ENCODE data around the gene RAB22A.

The RAB22A gene

GRCh38 chr20:58405504-58406291, 96.2 kb downstream of the RAB22A start:
- ATAC-seq (ENCODE audit: insufficient read depth, low read depth), result no peak
- no peaks in the 10 kb centered on the region for H3K4me1 ChIP-seq (ENCODE audit: insufficient read depth, low read length)
- no peaks in the 10 kb centered on the region for H3K9me3 ChIP-seq (ENCODE audit: insufficient read depth, low read length, severe bottlenecking)
- H3K4me2 ChIP-seq (ENCODE audit: insufficient read depth, low read length), result no peak overlapping the region
- no peak for TF ChIP-seq CTCF (IDR thresholded peaks at IDR 0.05; ENCODE audit: borderline replicate concordance, extremely low read depth, low read length, poor library complexity, severe bottlenecking)
- no peak for TF ChIP-seq EZH2 (IDR thresholded peaks at IDR 0.05; ENCODE audit: borderline replicate concordance, low read depth, low read length, severe bottlenecking)
- no peak overlapping the region for H3K4me3 ChIP-seq (ENCODE audit: low read depth in 1 of 2, low read length in 2 of 2)
- no peak overlapping the region for H2AFZ ChIP-seq (ENCODE audit: low read depth, low read length)
- no peak overlapping the region for H3K27ac ChIP-seq (ENCODE audit: low read length)
- H3K36me3 ChIP-seq (ENCODE audit: insufficient read depth, low read length), result peaks cover 15% of the 10 kb centered on the region; the same call in 1 of the 2 replicates
- H3K27me3 ChIP-seq (ENCODE audit: insufficient read depth, low read length, poor library complexity), result no peaks in the 10 kb centered on the region
- DNase-seq, result no peak
- H4K20me1 ChIP-seq (ENCODE audit: insufficient read depth, low read length), result peaks cover 79% of the 10 kb centered on the region
- H3K9ac ChIP-seq (ENCODE audit: low read depth, low read length), result no peak overlapping the region
- H3K79me2 ChIP-seq (ENCODE audit: insufficient read depth, low read length), result peaks cover 100% of the 10 kb centered on the region

GRCh38 chr20:58406422-58407001, 97.0 kb downstream of the RAB22A start:
- H3K4me3 ChIP-seq (ENCODE audit: low read depth in 1 of 2, low read length in 2 of 2), result no peak overlapping the region
- peaks cover 18% of the 10 kb centered on the region; the same call in 1 of the 2 replicates for H3K36me3 ChIP-seq (ENCODE audit: insufficient read depth, low read length)
- H4K20me1 ChIP-seq (ENCODE audit: insufficient read depth, low read length), result peaks cover 75% of the 10 kb centered on the region
- H2AFZ ChIP-seq (ENCODE audit: low read depth, low read length), result no peak overlapping the region
- H3K9me3 ChIP-seq (ENCODE audit: insufficient read depth, low read length, severe bottlenecking), result no peaks in the 10 kb centered on the region
- H3K79me2 ChIP-seq (ENCODE audit: insufficient read depth, low read length), result peaks cover 100% of the 10 kb centered on the region
- H3K27me3 ChIP-seq (ENCODE audit: insufficient read depth, low read length, poor library complexity), result no peaks in the 10 kb centered on the region
- no peaks in the 10 kb centered on the region for H3K4me1 ChIP-seq (ENCODE audit: insufficient read depth, low read length)
- DNase-seq, result no peak
- H3K27ac ChIP-seq (ENCODE audit: low read length), result no peak overlapping the region
- TF ChIP-seq EZH2 (IDR thresholded peaks at IDR 0.05; ENCODE audit: borderline replicate concordance, low read depth, low read length, severe bottlenecking) (no peak), CTCF (IDR thresholded peaks at IDR 0.05; ENCODE audit: borderline replicate concordance, extremely low read depth, low read length, poor library complexity, severe bottlenecking) (no peak)
- no peak overlapping the region for H3K4me2 ChIP-seq (ENCODE audit: insufficient read depth, low read length)
- ATAC-seq (ENCODE audit: insufficient read depth, low read depth), result no peak
- H3K9ac ChIP-seq (ENCODE audit: low read depth, low read length), result no peak overlapping the region

GRCh38 chr20:58407201-58407873, 97.8 kb downstream of the RAB22A start:
- H3K4me2 ChIP-seq (ENCODE audit: insufficient read depth, low read length), result no peak overlapping the region
- H3K4me1 ChIP-seq (ENCODE audit: insufficient read depth, low read length), result no peaks in the 10 kb centered on the region
- H4K20me1 ChIP-seq (ENCODE audit: insufficient read depth, low read length), result peaks cover 68% of the 10 kb centered on the region
- peaks cover 100% of the 10 kb centered on the region for H3K79me2 ChIP-seq (ENCODE audit: insufficient read depth, low read length)
- peaks cover 18% of the 10 kb centered on the region; the same call in 1 of the 2 replicates for H3K36me3 ChIP-seq (ENCODE audit: insufficient read depth, low read length)
- H3K9ac ChIP-seq (ENCODE audit: low read depth, low read length), result no peak overlapping the region
- TF ChIP-seq CTCF (IDR thresholded peaks at IDR 0.05; ENCODE audit: borderline replicate concordance, extremely low read depth, low read length, poor library complexity, severe bottlenecking), result no peak
- TF ChIP-seq EZH2 (IDR thresholded peaks at IDR 0.05; ENCODE audit: borderline replicate concordance, low read depth, low read length, severe bottlenecking), result no peak
- no peak overlapping the region for H2AFZ ChIP-seq (ENCODE audit: low read depth, low read length)
- no peaks in the 10 kb centered on the region for H3K27me3 ChIP-seq (ENCODE audit: insufficient read depth, low read length, poor library complexity)
- no peak for DNase-seq
- H3K4me3 ChIP-seq (ENCODE audit: low read depth in 1 of 2, low read length in 2 of 2), result no peak overlapping the region
- peaks cover 3% of the 10 kb centered on the region for H3K9me3 ChIP-seq (ENCODE audit: insufficient read depth, low read length, severe bottlenecking)
- ATAC-seq (ENCODE audit: insufficient read depth, low read depth), result no peak
- H3K27ac ChIP-seq (ENCODE audit: low read length), result no peak overlapping the region

All from DND-41 (cell line).